Measurements from ENCODE around the gene CHFR.
"Not testable (repeated sequence)": the region's sequence is repeated elsewhere in the genome, so short reads cannot be mapped to it uniquely, and the experiment has no call there.

DNA sequence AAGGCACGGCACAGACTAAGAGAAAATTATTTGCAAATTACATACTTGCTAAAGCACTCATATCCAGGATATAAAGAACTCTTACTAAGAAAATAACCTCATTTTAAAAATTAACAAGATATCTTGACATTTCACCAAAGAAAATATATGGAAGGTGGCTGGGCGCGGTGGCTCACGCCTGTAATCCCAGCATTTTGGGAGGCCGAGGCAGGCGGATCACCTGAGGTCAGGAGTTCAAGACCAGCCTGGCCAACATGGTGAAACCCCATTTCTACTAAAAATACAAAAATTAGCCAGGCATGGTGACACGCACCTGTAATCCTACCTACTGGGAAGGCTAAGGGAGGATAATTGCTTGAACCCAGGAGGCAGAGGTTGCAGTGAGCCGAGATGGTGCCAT is 49.5 kb upstream of the CHFR start:
- not testable (repeated sequence) for TF ChIP-seq TARDBP (IDR thresholded peaks at IDR 0.05); ELF4 (IDR thresholded peaks at IDR 0.05); BHLHE40 (IDR thresholded peaks at IDR 0.05; ENCODE audit: borderline replicate concordance); HDGF (IDR thresholded peaks at IDR 0.05; ENCODE audit: borderline replicate concordance); SP1 (IDR thresholded peaks at IDR 0.05); LEF1 (IDR thresholded peaks at IDR 0.05; ENCODE audit: borderline replicate concordance)

Measured in HEK293T (cell line).